ENCODE results near the gene EGFR.

EGFR gene

DNA sequence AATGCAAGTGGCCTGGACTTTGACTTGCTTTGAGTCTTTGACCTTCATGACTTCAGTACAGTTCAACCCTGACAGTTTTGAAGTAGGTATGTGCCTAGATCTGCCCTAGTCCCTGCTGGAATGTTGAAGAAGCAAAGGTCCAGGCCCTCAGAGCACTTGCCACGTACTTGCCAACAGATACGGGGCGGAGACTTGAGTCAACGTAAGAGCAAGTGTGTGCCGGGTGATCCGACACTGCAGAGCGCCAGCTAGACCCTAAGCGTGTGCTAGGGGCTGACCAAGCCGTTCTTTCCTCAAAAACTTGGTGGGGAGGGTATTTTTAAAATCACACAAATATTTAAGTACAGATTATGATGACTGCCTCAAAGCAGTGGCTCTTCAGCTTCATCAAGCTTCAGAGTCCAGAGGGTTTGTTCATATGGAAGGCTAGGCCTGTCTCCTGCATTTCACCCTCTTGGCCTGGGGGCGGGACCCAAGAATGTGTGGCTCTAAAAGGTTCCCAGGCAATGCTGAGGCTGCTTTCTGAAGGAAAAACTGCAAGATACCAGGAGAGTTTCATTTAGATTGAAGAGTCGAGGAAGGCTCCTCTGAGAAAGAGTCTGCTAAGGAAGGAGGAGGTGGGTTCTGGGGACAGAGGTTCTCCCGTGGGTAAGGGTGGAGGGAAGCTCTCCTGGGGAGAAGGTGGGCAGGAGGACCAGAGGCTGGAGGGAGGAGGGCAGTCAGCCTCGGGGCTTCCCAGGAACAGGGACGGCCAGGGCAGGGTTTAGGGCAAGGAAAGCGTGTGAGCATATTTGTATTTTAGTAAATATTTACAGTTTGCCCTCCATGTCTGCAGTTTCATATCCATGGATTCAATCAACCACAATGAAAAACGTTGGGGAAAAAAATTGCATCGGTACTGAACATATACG lies 160.3 kb downstream of the EGFR start:
- Histone ChIP-seq H3K4me3 (ENCODE audit: low read depth, low read length) (no peak overlapping the region), H3K27me3 (replicated peaks) (no peaks in the 10 kb centered on the region), H3K27ac (no peak overlapping the region), H3K36me3 (replicated peaks) (peaks cover 54% of the 10 kb centered on the region)
- DNase-seq, result no peak
- TF ChIP-seq, protein P1, sequence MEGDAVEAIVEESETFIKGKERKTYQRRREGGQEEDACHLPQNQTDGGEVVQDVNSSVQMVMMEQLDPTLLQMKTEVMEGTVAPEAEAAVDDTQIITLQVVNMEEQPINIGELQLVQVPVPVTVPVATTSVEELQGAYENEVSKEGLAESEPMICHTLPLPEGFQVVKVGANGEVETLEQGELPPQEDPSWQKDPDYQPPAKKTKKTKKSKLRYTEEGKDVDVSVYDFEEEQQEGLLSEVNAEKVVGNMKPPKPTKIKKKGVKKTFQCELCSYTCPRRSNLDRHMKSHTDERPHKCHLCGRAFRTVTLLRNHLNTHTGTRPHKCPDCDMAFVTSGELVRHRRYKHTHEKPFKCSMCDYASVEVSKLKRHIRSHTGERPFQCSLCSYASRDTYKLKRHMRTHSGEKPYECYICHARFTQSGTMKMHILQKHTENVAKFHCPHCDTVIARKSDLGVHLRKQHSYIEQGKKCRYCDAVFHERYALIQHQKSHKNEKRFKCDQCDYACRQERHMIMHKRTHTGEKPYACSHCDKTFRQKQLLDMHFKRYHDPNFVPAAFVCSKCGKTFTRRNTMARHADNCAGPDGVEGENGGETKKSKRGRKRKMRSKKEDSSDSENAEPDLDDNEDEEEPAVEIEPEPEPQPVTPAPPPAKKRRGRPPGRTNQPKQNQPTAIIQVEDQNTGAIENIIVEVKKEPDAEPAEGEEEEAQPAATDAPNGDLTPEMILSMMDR (IDR thresholded peaks at IDR 0.05; ENCODE audit: low read depth, low read length, missing control alignments), result no peak
- in situ Hi-C loops (cut with HindIII; ENCODE audit: low pct_ligation_motif_present, low sequenced_read_pairs), result no loop called here

DNA sequence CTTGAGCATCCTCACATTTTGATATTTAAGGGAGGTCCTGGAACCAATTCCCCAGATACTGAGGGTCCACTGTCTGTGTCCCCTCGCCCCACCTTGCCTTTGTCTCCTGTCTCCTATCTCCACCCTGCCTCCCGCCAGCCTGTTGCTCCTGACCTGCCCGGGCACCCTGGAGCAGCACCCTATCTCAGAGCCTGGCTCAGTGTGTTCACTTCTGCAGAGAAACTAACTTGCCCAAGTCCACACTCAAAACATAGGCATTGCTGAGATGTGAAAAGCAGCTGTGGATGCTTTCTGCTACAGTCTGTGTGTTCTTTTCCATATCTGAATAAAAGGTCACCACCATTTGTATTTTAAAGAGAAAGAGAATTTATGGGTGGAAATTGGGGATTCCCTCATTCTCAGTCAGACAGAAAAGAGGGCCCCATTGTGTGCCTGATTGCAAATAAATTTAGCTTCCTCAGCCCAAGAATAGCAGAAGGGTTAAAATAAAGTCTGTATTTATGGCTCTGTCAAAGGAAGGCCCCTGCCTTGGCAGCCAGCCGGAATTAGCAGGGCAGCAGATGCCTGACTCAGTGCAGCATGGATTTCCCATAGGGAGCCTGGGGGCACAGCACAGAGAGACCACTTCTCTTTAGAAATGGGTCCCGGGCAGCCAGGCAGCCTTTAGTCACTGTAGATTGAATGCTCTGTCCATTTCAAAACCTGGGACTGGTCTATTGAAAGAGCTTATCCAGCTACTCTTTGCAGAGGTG lies 161.3 kb downstream of the EGFR start:
- TF ChIP-seq, protein P1 (IDR thresholded peaks at IDR 0.05; ENCODE audit: low read depth, low read length, missing control alignments), result no peak
- in situ Hi-C loops (cut with HindIII; ENCODE audit: low pct_ligation_motif_present, low sequenced_read_pairs), result no loop called here
- no peak for DNase-seq
- Histone ChIP-seq H3K4me3 (ENCODE audit: low read depth, low read length) (no peak overlapping the region), H3K27me3 (replicated peaks) (no peaks in the 10 kb centered on the region), H3K36me3 (replicated peaks) (peaks cover 49% of the 10 kb centered on the region), H3K27ac (no peak overlapping the region)

DNA sequence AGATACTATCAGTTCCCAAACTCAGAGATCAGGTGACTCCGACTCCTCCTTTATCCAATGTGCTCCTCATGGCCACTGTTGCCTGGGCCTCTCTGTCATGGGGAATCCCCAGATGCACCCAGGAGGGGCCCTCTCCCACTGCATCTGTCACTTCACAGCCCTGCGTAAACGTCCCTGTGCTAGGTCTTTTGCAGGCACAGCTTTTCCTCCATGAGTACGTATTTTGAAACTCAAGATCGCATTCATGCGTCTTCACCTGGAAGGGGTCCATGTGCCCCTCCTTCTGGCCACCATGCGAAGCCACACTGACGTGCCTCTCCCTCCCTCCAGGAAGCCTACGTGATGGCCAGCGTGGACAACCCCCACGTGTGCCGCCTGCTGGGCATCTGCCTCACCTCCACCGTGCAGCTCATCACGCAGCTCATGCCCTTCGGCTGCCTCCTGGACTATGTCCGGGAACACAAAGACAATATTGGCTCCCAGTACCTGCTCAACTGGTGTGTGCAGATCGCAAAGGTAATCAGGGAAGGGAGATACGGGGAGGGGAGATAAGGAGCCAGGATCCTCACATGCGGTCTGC lies 162.2 kb downstream of the EGFR start:
- Histone ChIP-seq H3K36me3 (replicated peaks) (peaks cover 47% of the 10 kb centered on the region), H3K27ac (no peak overlapping the region), H3K4me3 (ENCODE audit: low read depth, low read length) (no peak overlapping the region), H3K27me3 (replicated peaks) (no peaks in the 10 kb centered on the region)
- in situ Hi-C loops (cut with HindIII; ENCODE audit: low pct_ligation_motif_present, low sequenced_read_pairs), result no loop called here
- TF ChIP-seq, protein P1 (IDR thresholded peaks at IDR 0.05; ENCODE audit: low read depth, low read length, missing control alignments), result no peak
- DNase-seq, result no peak

DNA sequence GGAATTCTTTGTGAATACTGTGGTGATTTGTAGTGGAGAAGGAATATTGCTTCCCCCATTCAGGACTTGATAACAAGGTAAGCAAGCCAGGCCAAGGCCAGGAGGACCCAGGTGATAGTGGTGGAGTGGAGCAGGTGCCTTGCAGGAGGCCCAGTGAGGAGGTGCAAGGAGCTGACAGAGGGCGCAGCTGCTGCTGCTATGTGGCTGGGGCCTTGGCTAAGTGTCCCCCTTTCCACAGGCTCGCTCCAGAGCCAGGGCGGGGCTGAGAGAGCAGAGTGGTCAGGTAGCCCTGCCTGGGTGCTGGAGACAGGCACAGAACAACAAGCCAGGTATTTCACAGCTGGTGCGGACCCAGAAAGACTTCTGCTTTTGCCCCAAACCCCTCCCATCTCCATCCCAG lies 162.9 kb downstream of the EGFR start:
- H3K36me3 ChIP-seq (replicated peaks), result peaks cover 45% of the 10 kb centered on the region
- no peak overlapping the region for H3K4me3 ChIP-seq (ENCODE audit: low read depth, low read length)
- in situ Hi-C loops (cut with HindIII; ENCODE audit: low pct_ligation_motif_present, low sequenced_read_pairs), result no loop called here
- DNase-seq, result no peak
- H3K27ac ChIP-seq, result no peak overlapping the region
- TF ChIP-seq, protein P1 (IDR thresholded peaks at IDR 0.05; ENCODE audit: low read depth, low read length, missing control alignments), result no peak
- no peaks in the 10 kb centered on the region for H3K27me3 ChIP-seq (replicated peaks)

DNA sequence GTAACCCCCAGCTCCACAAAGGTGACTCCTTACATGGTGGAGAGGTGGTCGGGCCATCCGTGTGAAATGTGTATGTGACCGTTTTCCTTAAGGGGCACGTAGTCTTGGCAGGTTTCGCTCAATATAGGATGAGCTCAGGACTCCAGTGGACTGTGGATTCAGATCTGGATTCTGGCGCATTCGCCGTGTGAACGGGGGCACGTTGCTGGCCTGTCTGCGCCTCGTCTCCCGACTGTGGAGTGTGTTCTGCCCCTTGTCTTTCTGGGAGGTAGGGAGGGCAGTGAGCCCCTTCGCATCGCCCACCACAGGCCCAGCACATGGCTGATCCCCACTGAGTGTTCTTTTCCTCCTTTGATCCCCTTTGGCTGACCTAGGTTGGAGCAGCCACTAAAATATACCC lies 165.1 kb downstream of the EGFR start:
- no peak for DNase-seq
- no peaks in the 10 kb centered on the region for H3K27me3 ChIP-seq (replicated peaks)
- TF ChIP-seq, protein P1 (IDR thresholded peaks at IDR 0.05; ENCODE audit: low read depth, low read length, missing control alignments), result no peak
- peaks cover 44% of the 10 kb centered on the region for H3K36me3 ChIP-seq (replicated peaks)
- H3K27ac ChIP-seq, result no peak overlapping the region
- no peak overlapping the region for H3K4me3 ChIP-seq (ENCODE audit: low read depth, low read length)
- in situ Hi-C loops (cut with HindIII; ENCODE audit: low pct_ligation_motif_present, low sequenced_read_pairs), result no loop called here

Measured in brain microvascular endothelial cell (primary cell).